ENCODE data around the gene NTMT2.
"Not testable (repeated sequence)": the region's sequence is repeated elsewhere in the genome, so short reads cannot be mapped to it uniquely, and the experiment has no call there.

NTMT2 gene

DNA sequence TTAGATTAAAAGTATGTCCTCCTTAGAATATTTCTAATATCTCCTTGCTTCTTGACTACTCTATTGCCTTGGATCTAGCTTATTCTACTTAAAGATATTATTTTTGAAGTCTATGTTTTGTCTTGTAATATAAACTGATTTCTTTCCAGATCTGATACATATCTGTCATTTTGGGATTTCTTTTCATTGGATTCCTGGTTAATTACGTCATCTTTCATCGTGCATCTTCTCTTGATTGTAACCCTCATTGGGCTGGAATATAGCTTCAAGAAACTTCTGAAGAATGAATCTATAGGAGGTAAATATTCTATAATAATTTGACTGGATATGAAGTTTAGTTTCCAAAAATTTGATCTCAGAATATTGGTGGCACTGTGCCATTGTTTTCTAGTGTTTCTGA lies 12.1 kb downstream of the NTMT2 start:
- FAIRE-seq, result no peak

DNA sequence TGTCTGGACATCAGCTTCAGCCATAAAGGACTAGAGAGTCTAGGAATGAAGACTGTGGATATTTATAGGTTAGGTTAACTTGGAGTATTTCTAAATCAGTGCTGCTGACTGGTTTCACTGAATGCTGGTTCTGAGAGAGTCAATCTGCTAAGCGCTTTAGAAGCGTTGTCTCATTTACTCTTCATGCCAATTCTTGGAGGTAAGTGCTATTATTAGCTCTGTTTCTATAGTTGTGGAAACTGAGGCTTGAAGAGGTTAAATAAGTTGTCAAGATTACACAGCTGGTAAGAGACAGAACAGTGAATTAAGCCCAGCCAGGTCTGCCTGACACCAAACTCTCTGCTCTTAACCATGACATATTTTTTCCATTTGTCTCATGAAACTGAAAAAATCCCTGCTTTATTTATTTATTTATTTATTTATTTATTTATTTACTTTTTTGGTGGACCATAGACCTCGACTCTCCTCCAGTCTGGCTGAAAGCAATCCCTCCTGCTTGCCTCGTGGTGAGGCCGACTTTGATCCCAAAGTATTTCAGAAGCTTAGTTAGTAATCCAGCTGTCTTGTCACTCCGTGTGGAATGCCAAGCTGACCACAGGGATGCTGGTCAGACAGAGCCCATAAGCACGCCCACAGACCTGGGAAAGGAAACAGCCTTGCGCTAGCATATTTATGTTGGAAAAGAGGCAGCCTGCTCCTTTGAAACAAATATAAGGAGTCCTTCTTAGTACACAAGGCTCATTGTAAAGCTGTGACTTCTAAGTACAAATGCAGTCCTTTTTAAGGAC lies 16.9 kb downstream of the NTMT2 start:
- FAIRE-seq, result no peak

- no peak for FAIRE-seq
Observed at GRCh38 chr1:170164103-170164763, 18.5 kb downstream of the NTMT2 start.

- no peak for FAIRE-seq
Observed at GRCh38 chr1:170166518-170167180, 20.9 kb downstream of the NTMT2 start.

DNA sequence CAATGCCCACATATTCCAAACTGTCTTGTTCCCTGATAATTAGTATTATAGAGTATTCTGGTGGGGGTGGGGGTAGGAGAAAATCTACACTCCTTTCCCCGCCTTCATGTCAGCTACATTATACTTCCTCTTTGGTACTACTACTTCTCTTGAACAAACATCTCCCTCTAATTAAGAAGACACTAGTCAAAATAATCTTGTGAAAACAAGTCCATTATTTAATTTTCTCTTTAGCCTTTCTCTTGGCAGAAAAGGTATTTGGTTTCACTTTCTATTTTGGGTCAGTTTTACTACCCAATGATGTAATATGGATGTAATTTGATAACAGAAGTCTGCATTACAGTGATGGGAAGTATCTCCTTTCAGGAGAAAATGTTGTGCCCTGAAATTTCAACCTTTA lies 22.5 kb downstream of the NTMT2 start:
- no peak for FAIRE-seq

GRCh38 chr1:170170513-170170912 lies 24.8 kb downstream of the NTMT2 start:
- not testable (repeated sequence) for FAIRE-seq

GRCh38 chr1:170174395-170174794 lies 28.6 kb downstream of the NTMT2 start:
- no peak for FAIRE-seq

- no peak for FAIRE-seq
Observed at GRCh38 chr1:170175041-170175440, 29.3 kb downstream of the NTMT2 start.

DNA sequence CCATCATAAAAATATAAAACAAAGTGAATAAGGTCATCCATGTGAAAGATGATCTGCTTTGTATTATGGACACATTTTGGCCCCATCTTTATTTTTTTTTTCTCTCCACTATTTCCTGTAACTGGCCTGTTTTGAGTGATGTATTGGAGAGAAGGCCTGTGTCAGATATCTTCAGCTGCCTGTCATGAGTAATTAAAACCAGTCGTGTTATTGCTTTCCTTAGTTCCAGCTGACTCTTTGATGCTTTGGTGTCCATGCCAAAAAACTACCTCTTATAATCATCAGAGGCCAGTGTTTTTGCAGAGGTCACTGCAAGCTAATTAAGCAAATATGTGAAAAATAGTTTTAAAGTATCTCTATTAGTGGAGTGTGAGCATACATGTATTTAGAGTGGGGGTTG lies 29.7 kb downstream of the NTMT2 start:
- FAIRE-seq, result no peak

DNA sequence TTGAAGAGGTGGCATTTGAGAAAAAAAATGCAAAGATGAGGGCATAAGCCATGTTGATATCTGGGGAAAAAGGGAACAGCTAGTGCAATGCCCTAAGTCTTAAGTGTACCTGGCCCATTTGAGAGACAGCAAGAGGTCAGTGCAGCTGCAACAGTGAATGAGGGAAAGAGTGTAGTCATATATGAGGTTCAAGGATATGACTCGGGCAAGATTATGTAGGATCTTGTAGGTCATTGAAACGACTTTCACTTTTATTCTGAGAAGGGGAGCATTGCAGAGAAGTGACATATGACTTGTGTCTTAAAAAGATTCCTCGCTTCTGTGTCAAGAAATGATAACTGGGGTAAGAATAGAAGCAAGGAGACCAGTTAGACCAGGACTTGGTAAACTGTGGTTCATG lies 31.0 kb downstream of the NTMT2 start:
- FAIRE-seq, result no peak

DNA sequence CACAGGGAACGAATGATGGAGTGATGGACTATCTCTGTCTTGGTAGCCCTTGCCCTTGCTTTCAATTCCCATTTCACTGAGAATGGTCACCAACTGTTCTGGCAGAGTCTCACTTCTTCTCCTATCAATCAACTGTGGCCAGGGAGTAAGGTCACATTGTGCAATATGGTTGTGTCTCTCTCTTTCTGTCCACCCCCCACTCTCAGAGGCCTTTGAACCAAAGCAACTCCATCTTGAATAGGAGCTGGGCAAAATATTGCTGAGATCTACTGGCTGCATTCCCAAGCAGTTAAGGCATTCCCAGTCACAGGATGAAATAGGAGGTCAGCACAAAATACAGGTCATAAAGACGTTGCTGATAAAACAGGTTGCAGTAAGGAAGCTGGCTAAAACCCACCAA lies 36.7 kb downstream of the NTMT2 start:
- no peak for FAIRE-seq

DNA sequence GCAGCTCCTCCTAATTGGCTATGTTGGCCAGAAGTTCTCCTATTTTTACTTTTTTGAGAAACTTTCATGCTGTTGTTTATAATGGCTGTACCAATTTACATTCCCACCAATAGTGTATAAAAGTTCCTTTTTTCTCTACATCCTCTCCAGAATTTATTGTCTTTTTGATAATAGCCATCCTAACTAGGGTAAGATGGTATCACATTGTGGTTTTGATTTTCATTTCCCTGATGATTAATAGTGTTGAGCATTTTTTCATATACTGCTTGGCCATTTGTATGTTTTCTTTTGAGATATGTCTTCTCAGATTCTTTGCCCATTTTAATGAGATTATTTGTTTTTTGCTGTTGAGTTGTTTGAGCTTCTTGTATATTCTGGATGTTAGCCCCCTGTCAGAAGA lies 46.8 kb downstream of the NTMT2 start:
- no peak for FAIRE-seq

- no peak for FAIRE-seq
Observed at GRCh38 chr1:170194451-170194850, 48.7 kb downstream of the NTMT2 start.

DNA sequence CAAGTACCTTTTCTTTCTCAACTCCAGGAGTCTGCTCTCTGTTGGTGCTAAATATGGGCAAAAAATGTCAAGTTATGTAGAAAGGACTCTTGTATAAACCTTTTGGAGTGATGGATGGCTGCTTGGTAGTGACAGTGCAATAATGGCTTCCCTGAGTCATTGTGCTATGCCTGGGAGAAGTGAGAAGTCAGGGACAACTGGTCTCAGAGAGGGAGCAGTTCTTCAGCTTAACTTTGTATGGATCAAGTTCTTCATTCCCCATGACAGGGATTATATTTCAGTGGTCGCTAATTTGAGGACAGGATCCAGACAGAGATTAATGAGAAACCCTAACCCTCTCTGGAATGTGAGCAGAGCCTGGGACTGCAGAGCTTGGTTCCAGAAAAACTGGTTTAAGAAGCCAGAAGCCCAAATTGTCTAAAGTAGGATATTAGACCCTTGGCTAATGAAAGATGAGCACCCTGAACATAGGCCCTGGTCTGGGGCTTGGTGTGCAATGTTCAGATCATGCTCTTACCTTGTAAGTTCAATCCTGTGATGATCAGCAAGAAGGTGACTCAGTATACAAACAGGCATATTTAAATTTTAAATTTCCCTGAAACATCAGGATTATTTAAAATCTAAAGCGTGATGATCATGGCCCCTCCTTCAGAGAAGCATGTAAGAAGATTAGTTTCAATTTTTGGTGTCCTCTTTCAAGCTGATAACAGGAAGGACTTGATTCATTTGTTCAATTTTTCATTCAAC lies 50.9 kb downstream of the NTMT2 start:
- FAIRE-seq, result no peak

DNA sequence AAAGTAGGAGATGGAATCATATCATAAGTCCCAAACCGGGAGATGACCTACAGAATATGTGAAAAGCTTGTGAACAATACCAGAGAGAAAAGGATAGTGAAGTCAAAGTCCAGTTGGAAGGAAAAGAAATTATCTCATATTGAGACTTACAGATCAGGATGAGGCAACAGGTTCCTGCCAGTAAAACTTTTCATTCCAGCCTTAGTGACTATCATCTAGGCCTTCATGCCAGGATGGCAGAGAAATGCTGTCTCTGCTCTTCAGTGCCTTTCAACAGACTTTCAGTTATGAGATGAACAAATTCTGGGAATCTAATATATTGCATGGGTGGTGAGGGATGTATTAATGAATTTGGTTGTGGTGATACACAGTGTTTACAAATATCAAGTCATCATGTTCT lies 52.3 kb downstream of the NTMT2 start:
- FAIRE-seq, result no peak

- FAIRE-seq, result no peak
Observed at GRCh38 chr1:170198584-170198983, 52.8 kb downstream of the NTMT2 start.

GRCh38 chr1:170200161-170200560 lies 54.4 kb downstream of the NTMT2 start:
- no peak for FAIRE-seq

DNA sequence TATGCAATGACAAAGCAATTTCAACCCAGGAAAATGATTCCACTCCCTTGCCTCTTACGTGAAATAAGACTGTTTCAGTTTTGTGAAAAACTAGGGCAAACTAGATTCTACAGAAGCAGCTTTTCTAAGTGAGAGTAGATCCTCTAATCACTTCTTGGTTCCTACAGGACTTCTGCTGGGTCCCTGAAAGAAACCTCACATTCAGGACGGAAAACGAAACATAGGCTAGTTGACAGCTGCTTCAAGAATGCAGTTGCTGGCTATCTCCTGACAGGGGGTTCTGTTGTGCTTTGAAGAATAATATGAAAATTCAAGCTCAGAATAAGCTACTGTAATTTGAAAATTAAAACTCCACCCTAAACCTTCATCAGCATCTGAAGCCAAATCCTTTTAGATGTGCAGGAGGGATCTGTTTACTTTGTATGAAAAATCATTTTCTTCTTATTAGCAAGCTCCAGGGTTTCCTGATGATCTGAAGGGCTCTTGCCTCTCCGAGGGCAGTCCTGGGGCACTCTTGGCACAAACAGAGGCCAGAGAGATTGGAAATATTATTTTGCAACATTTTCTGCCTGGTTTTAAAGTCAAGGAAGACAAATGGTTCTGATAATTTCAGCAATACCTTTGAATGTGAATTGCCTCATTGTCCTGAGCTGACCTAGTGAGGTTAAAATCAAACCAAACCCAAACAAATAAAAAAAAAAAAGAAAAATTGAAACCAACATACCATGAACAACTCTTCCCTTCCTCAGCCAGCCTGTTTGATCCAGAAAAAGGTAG lies 55.0 kb downstream of the NTMT2 start:
- FAIRE-seq, result no peak

DNA sequence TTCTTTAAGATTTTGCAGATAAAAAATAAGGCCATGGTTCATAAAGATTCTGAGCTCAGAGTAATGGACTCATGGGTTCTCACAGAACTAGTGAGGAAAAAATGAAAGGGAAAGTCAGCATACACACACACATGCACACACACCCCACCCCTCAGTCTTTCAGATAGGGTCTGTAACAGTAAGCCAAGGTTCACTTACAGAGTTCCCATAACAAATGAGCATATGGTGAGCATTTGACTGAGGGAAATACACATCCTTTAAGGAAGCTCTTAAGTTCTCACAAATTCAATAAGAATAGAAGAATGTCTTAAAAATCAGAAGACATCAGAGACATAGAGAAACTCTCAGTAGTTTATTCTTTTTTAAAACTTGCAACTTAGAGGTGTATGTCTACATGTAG lies 57.9 kb downstream of the NTMT2 start:
- FAIRE-seq, result no peak

- FAIRE-seq, result no peak
Observed at GRCh38 chr1:170204121-170204520, 58.4 kb downstream of the NTMT2 start.

- FAIRE-seq, result no peak
Observed at GRCh38 chr1:170205301-170205700, 59.5 kb downstream of the NTMT2 start.

- FAIRE-seq, result no peak
Observed at GRCh38 chr1:170209125-170209524, 63.4 kb downstream of the NTMT2 start.

GRCh38 chr1:170210142-170210541 lies 64.4 kb downstream of the NTMT2 start:
- FAIRE-seq, result no peak
